ENCODE results near the gene SLC4A4. TPM values are rescaled to one million over a fixed set of nuclear protein-coding genes. Genes with fewer than 3 reads are reported as not detected.

SLC4A4 gene
- total and polyA plus RNA-seq, 7 donors = 3.0 to 21.3 (median 4.8) TPM

DNA sequence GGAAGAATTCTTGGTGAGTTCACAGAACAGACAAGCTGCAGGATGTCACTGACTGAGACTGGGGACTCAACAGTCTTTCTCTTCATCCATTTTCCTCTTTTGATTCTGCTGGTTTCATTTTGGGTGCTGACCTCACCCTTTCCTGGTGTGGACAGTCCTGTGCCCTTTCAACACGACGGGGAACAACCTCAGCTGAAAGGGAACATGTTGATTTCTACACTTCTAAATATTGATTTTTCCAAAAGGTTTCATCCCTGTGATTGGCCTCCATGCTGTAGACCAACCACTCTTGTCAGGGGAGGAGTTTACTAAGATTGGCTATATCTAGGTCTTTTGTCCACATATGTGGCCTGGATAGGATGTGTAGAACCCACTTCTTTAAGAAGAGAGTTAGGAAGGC, 91.8 kb downstream of the SLC4A4 start:
- intact Hi-C loops (cut with DNase I) = no loop called here
- WGBS, 2 donors = 86 to 93% methylated on average over 2 of the region's 2 CpGs
- TF ChIP-seq, protein P1, sequence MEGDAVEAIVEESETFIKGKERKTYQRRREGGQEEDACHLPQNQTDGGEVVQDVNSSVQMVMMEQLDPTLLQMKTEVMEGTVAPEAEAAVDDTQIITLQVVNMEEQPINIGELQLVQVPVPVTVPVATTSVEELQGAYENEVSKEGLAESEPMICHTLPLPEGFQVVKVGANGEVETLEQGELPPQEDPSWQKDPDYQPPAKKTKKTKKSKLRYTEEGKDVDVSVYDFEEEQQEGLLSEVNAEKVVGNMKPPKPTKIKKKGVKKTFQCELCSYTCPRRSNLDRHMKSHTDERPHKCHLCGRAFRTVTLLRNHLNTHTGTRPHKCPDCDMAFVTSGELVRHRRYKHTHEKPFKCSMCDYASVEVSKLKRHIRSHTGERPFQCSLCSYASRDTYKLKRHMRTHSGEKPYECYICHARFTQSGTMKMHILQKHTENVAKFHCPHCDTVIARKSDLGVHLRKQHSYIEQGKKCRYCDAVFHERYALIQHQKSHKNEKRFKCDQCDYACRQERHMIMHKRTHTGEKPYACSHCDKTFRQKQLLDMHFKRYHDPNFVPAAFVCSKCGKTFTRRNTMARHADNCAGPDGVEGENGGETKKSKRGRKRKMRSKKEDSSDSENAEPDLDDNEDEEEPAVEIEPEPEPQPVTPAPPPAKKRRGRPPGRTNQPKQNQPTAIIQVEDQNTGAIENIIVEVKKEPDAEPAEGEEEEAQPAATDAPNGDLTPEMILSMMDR (IDR thresholded peaks at IDR 0.05) = no peak
- TF ChIP-seq POLR2AphosphoS5 (IDR thresholded peaks at IDR 0.05) = no peak
- no peak for TF ChIP-seq EP300 (IDR thresholded peaks at IDR 0.05)
- no peak for TF ChIP-seq POLR2A (IDR thresholded peaks at IDR 0.05)

DNA sequence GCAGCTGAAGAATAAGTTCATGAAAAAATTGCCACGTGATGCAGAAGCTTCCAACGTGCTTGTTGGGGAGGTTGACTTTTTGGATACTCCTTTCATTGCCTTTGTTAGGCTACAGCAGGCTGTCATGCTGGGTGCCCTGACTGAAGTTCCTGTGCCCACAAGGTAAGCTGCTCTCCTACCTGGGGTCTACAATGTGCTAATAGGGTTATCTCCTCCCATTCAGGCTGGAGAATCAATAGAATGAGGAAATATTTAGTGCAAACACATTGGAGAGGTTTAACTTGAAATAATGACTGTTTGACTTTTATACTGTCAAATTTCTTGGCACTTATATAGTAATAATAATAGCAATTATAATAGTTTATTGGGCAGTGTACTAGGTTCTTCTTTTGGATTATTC, 101.8 kb downstream of the SLC4A4 start:
- H3K9me3 ChIP-seq = no peaks in the 10 kb centered on the region
- no peaks in the 10 kb centered on the region for H3K27me3 ChIP-seq
- TF ChIP-seq POLR2A (IDR thresholded peaks at IDR 0.05) (no peak), POLR2AphosphoS5 (IDR thresholded peaks at IDR 0.05) (no peak), EP300 (IDR thresholded peaks at IDR 0.05) (no peak)
- TF ChIP-seq, protein P1 (IDR thresholded peaks at IDR 0.05) = no peak
- H3K4me3 ChIP-seq = no peak overlapping the region
- no peak overlapping the region for H3K27ac ChIP-seq
- no peak for DNase-seq
- H3K36me3 ChIP-seq = no peaks in the 10 kb centered on the region
- H3K4me1 ChIP-seq = peaks cover 0 to 10% (median 4%) of the 10 kb centered on the region in 4 donors
- 86 to 88% methylated on average over 2 of the region's 2 CpGs for whole genome bisulfite sequencing, 2 donors
- intact Hi-C loops (cut with DNase I) = no loop called here

More for the DNA sequence above, 91.8 kb downstream of the SLC4A4 start:
- Histone ChIP-seq H3K4me1 (no peaks in the 10 kb centered on the region), H3K9me3 (no peaks in the 10 kb centered on the region), H3K36me3 (no peaks in the 10 kb centered on the region), H3K27me3 (no peaks in the 10 kb centered on the region), H3K27ac (no peak overlapping the region), H3K4me3 (no peak overlapping the region)
- no peak for DNase-seq

DNA sequence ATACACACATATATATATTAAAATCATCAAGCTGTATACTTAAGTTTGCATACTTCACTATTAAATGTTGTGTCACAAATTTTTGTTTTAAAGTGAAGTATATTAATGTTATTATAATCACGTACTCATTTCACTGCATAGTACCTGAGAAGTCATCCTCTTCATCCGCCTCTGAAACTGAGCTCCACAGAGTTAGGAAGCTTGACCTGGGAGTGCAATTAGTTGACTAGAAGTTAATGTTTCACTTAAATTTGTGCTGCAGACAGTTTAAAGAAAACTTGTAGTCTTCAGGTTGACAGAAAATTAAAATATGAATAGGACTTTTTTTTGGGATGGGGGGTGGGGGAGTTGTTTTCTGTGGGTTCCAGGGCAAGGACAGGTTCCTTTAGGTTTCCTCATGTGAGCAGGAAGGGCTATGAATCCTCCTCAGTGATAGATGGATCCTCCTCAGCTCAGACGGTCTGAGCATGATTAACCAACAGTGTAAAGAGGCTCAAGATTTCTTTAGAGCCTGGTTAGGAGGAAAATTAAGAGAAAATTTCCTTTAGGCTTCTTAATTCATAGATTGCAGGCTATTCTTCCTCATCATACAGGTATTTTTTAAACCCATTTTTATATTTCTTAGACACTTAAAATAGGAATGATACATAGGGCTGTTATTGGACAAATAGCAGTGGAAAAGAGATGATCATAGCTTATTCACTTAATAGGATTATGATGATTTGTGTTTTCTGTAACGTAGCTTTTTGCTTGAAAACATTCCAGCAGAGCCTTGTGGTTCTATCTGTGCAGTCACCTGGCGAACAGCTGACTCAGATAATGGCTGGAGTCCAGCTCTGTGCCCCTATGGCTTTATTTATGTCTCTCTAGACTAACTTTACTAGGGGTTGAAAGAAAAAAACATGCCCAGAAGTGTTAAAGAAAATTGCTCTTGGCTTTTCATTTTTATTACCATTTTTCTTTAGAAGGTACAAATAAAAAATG, 102.7 kb downstream of the SLC4A4 start:
- no peaks in the 10 kb centered on the region for H3K36me3 ChIP-seq
- intact Hi-C loops (cut with DNase I) = no loop called here
- H3K27ac ChIP-seq = no peak overlapping the region
- no peaks in the 10 kb centered on the region for H3K27me3 ChIP-seq
- TF ChIP-seq EP300 (IDR thresholded peaks at IDR 0.05) (no peak), POLR2A (IDR thresholded peaks at IDR 0.05) (no peak)
- TF ChIP-seq, protein P1 (IDR thresholded peaks at IDR 0.05) = no peak
- H3K4me3 ChIP-seq = no peak overlapping the region
- peaks cover 0 to 10% (median 4%) of the 10 kb centered on the region in 4 donors for H3K4me1 ChIP-seq
- no peak for DNase-seq
- 32 to 59% methylated on average over 5 of the region's 5 CpGs for WGBS, 2 donors
- H3K9me3 ChIP-seq = no peaks in the 10 kb centered on the region

DNA sequence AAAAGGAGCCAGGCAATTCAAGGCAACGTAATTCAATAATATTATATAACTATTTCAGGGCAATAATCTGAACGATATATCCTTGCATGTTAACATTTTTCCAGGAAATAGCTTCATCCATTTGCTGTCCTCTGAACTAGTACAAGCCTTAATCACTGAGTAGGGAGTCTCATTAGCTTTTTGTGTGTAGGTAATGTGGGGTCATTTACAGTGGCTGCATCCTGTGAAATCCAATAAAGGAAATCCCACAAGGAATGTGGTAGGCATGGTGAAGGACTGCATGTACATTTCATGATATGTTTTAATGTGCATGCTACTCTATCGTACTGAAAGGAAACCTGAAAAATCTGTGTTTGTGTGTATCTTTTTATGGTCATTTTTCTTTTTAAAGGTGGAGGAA, 103.5 kb downstream of the SLC4A4 start:
- Histone ChIP-seq H3K36me3 (no peaks in the 10 kb centered on the region), H3K27ac (no peak overlapping the region), H3K9me3 (no peaks in the 10 kb centered on the region), H3K4me1 (peaks cover 0 to 10% (median 4%) of the 10 kb centered on the region in 4 donors), H3K27me3 (no peaks in the 10 kb centered on the region), H3K4me3 (no peak overlapping the region)
- TF ChIP-seq, protein P1 (IDR thresholded peaks at IDR 0.05) = no peak
- no peak for TF ChIP-seq POLR2A (IDR thresholded peaks at IDR 0.05)
- no peak for TF ChIP-seq EP300 (IDR thresholded peaks at IDR 0.05)
- TF ChIP-seq POLR2AphosphoS5 (IDR thresholded peaks at IDR 0.05) = no peak
- no peak for DNase-seq
- intact Hi-C loops (cut with DNase I) = no loop called here
- 55 to 74% methylated on average over 3 of the region's 3 CpGs for WGBS, 2 donors

Data from sigmoid colon (tissue), 7 donors.